Measurements from ENCODE around the gene ADAMTS16. TPM values are rescaled to one million over a fixed set of nuclear protein-coding genes. Genes with fewer than 3 reads are reported as not detected.

Gene ADAMTS16
- total and polyA plus RNA-seq, 2 donors from 2014 or later = 5.6 to 7.5 TPM

GRCh38 chr5:5128766-5129165, 11.4 kb upstream of the ADAMTS16 start:
- Histone ChIP-seq H3K4me1 (ENCODE audit: control insufficient read depth in 2 of 3, insufficient read depth in 2 of 3, low read depth in 1 of 3, low read length in 3 of 3) (no peaks in the 10 kb centered on the region), H3K9me3 (ENCODE audit: control insufficient read depth in 2 of 3, insufficient read depth in 1 of 3, low read length in 3 of 3) (no peaks in the 10 kb centered on the region), H3K36me3 (ENCODE audit: control insufficient read depth in 2 of 3, insufficient read depth in 3 of 3, low read length in 3 of 3) (no peaks in the 10 kb centered on the region), H3K27me3 (ENCODE audit: control insufficient read depth, insufficient read depth, low read length) (no peaks in the 10 kb centered on the region), H3K4me3 (ENCODE audit: low read length in 3 of 3) (no peak overlapping the region), H3K9ac (ENCODE audit: low read length in 3 of 3) (no peak overlapping the region), H3K27ac (ENCODE audit: low read depth in 2 of 2, low read length in 2 of 2) (no peak overlapping the region)
- no peak for FAIRE-seq
- no peak for DNase-seq
- TF ChIP-seq CTCF (IDR thresholded peaks at IDR 0.05; ENCODE audit: borderline replicate concordance, extremely low read depth, insufficient read depth) = no peak
- intact Hi-C loops (cut with DNase I) = no loop called here

- H3K4me3 ChIP-seq (ENCODE audit: low read length in 3 of 3) = no peak overlapping the region
- TF ChIP-seq CTCF (IDR thresholded peaks at IDR 0.05; ENCODE audit: borderline replicate concordance, extremely low read depth, insufficient read depth) = no peak
- FAIRE-seq (no peak), DNase-seq (no peak)
- H3K4me1 ChIP-seq (ENCODE audit: control insufficient read depth in 2 of 3, insufficient read depth in 2 of 3, low read depth in 1 of 3, low read length in 3 of 3) = no peaks in the 10 kb centered on the region
- intact Hi-C loops (cut with DNase I) = no loop called here
- no peaks in the 10 kb centered on the region for H3K9me3 ChIP-seq (ENCODE audit: control insufficient read depth in 2 of 3, insufficient read depth in 1 of 3, low read length in 3 of 3)
- H3K9ac ChIP-seq (ENCODE audit: low read length in 3 of 3) = no peak overlapping the region
- H3K27me3 ChIP-seq (ENCODE audit: control insufficient read depth, insufficient read depth, low read length) = no peaks in the 10 kb centered on the region
- no peaks in the 10 kb centered on the region for H3K36me3 ChIP-seq (ENCODE audit: control insufficient read depth in 2 of 3, insufficient read depth in 3 of 3, low read length in 3 of 3)
- no peak overlapping the region for H3K27ac ChIP-seq (ENCODE audit: low read depth in 2 of 2, low read length in 2 of 2)
Observed at GRCh38 chr5:5132234-5132633, 7.9 kb upstream of the ADAMTS16 start.

GRCh38 chr5:5132693-5133295, 7.3 kb upstream of the ADAMTS16 start:
- Histone ChIP-seq H3K36me3 (ENCODE audit: control insufficient read depth in 2 of 3, insufficient read depth in 3 of 3, low read length in 3 of 3) (no peaks in the 10 kb centered on the region), H3K9me3 (ENCODE audit: control insufficient read depth in 2 of 3, insufficient read depth in 1 of 3, low read length in 3 of 3) (no peaks in the 10 kb centered on the region), H3K27me3 (ENCODE audit: control insufficient read depth, insufficient read depth, low read length) (no peaks in the 10 kb centered on the region), H3K9ac (ENCODE audit: low read length in 3 of 3) (no peak overlapping the region), H3K27ac (ENCODE audit: low read depth in 2 of 2, low read length in 2 of 2) (no peak overlapping the region), H3K4me1 (ENCODE audit: control insufficient read depth in 2 of 3, insufficient read depth in 2 of 3, low read depth in 1 of 3, low read length in 3 of 3) (no peaks in the 10 kb centered on the region), H3K4me3 (ENCODE audit: low read length in 3 of 3) (no peak overlapping the region)
- DNase-seq (no peak), FAIRE-seq (no peak)
- no peak for TF ChIP-seq CTCF (IDR thresholded peaks at IDR 0.05; ENCODE audit: borderline replicate concordance, extremely low read depth, insufficient read depth)
- intact Hi-C loops (cut with DNase I) = no loop called here

GRCh38 chr5:5134107-5134506, 6.0 kb upstream of the ADAMTS16 start:
- Histone ChIP-seq H3K4me1 (ENCODE audit: control insufficient read depth in 2 of 3, insufficient read depth in 2 of 3, low read depth in 1 of 3, low read length in 3 of 3) (no peaks in the 10 kb centered on the region), H3K4me3 (ENCODE audit: low read length in 3 of 3) (no peak overlapping the region), H3K9ac (ENCODE audit: low read length in 3 of 3) (no peak overlapping the region), H3K27ac (ENCODE audit: low read depth in 2 of 2, low read length in 2 of 2) (no peak overlapping the region), H3K9me3 (ENCODE audit: control insufficient read depth in 2 of 3, insufficient read depth in 1 of 3, low read length in 3 of 3) (no peaks in the 10 kb centered on the region), H3K36me3 (ENCODE audit: control insufficient read depth in 2 of 3, insufficient read depth in 3 of 3, low read length in 3 of 3) (no peaks in the 10 kb centered on the region), H3K27me3 (ENCODE audit: control insufficient read depth, insufficient read depth, low read length) (no peaks in the 10 kb centered on the region)
- intact Hi-C loops (cut with DNase I) = no loop called here
- TF ChIP-seq CTCF (IDR thresholded peaks at IDR 0.05; ENCODE audit: borderline replicate concordance, extremely low read depth, insufficient read depth) = no peak
- DNase-seq (no peak), FAIRE-seq (no peak)
